B cell (primary cell): Measurements from ENCODE around the gene RHOG. TPM values are rescaled to one million over a fixed set of nuclear protein-coding genes. Genes with fewer than 3 reads are reported as not detected.

ENCODE experiments used
- ATAC-seq: fragments of 200-7000 bp; cut with Tn5 transposase; one replicate; pipeline ENCODE4 v1.10.0; 2021; ENCODE audit warnings: low read depth, mild to moderate bottlenecking, moderate number of reproducible peaks, moderate library complexity
- CTCF ChIA-PET: fragments of 350-600 bp; sonication (Branson Sonifier 250); formaldehyde crosslinking; loops from one replicate; lab custom pipeline; 2021; ENCODE audit warnings: antibody characterized with exemption, inconsistent platforms; lab: Charles Lee
- POLR2A ChIA-PET: fragments of 350-600 bp; sonication (Branson Sonifier 250); formaldehyde crosslinking; loops from one replicate; lab custom pipeline; 2021; ENCODE audit warnings: antibody characterized with exemption; lab: Charles Lee
- DNase-seq: peaks from one replicate; pipeline ENCODE4 v3.0.0; 2013
- H2AFZ ChIP-seq: 2 replicates; pipeline ENCODE4 v1.6.1; 2012; ENCODE audit warnings: mild to moderate bottlenecking, low read depth, low read length; ENCODE audit not compliant: insufficient read depth, poor library complexity, severe bottlenecking
- H3K27ac ChIP-seq, 2 donors: 1 replicate in 1 of 2; 2 replicates in 1 of 2; pipeline ENCODE4 v1.5.1; 2012 to 2013; ENCODE audit warnings: low read length in 2 of 2, mild to moderate bottlenecking in 2 of 2, moderate library complexity in 1 of 2
- H3K27me3 ChIP-seq, 4 experiments: fragments of 200-600 bp in 1 of 4; sonication (generic) in 1 of 4; replicated peaks in 1 of 4; 1 replicate in 2 of 4; 2 replicates in 2 of 4; pipeline versions ENCODE4 v1.6.1 to v1.7.0; 2013 to 2016; ENCODE audit warnings: low read length in 3 of 4, mild to moderate bottlenecking in 2 of 4, mixed read lengths in 1 of 4, moderate library complexity in 1 of 4; ENCODE audit not compliant: insufficient read depth in 4 of 4, control insufficient read depth in 3 of 4; ENCODE audit errors: control extremely low read depth in 1 of 4
- H3K36me3 ChIP-seq, 2 experiments: replicated peaks in 1 of 2; 1 replicate in 1 of 2; 2 replicates in 1 of 2; pipeline versions ENCODE4 v1.6.1 to v1.7.1; 2013; ENCODE audit warnings: low read length in 1 of 2; ENCODE audit not compliant: insufficient read depth in 2 of 2, control insufficient read depth in 1 of 2; ENCODE audit errors: control extremely low read depth in 1 of 2, extremely low read depth in 1 of 2
- H3K4me1 ChIP-seq, 2 donors: fragments of 200-600 bp in 1 of 2; sonication (generic) in 1 of 2; 1 replicate in 1 of 2; 2 replicates in 1 of 2; pipeline versions ENCODE4 v1.5.1 to v1.6.1; 2013 to 2017; ENCODE audit warnings: low read length in 2 of 2; ENCODE audit not compliant: control insufficient read depth in 2 of 2, insufficient read depth in 2 of 2
- H3K4me2 ChIP-seq: replicated peaks from 2 replicates; pipeline ENCODE3; 2012; ENCODE audit warnings: mild to moderate bottlenecking, low read depth, low read length; ENCODE audit not compliant: poor library complexity, severe bottlenecking
- H3K4me3 ChIP-seq, 5 experiments: fragments of 200-600 bp in 1 of 5; sonication (generic) in 1 of 5; 1 replicate in 3 of 5; 2 replicates in 2 of 5; pipeline versions ENCODE4 v1.5.1 to v1.7.0; 2011 to 2016; ENCODE audit warnings: low read length in 4 of 5, mild to moderate bottlenecking in 4 of 5, low read depth in 2 of 5, control low read depth in 1 of 5, moderate library complexity in 1 of 5; ENCODE audit not compliant: insufficient read depth in 1 of 5; ENCODE audit errors: control extremely low read depth in 1 of 5, extremely low read depth in 1 of 5
- H3K79me2 ChIP-seq: fragments of 200-600 bp; sonication (generic); one replicate; pipeline ENCODE4 v1.6.0; 2016; ENCODE audit warnings: low read length; ENCODE audit not compliant: control insufficient read depth, insufficient read depth
- H3K9ac ChIP-seq: fragments of 200-600 bp; sonication (generic); 2 replicates; pipeline ENCODE4 v1.6.1; 2017; ENCODE audit warnings: mild to moderate bottlenecking, low read length, moderate library complexity
- H3K9me3 ChIP-seq, 3 donors: one replicate each; pipeline versions ENCODE4 v1.6.1 to v1.7.1; 2013; ENCODE audit warnings: low read length in 2 of 3; ENCODE audit not compliant: control insufficient read depth in 2 of 3, insufficient read depth in 1 of 3; ENCODE audit errors: control extremely low read depth in 1 of 3
- H4K20me1 ChIP-seq: 2 replicates; pipeline ENCODE4 v1.6.0; 2012; ENCODE audit warnings: mild to moderate bottlenecking, low read length; ENCODE audit not compliant: insufficient read depth, control insufficient read depth, poor library complexity, severe bottlenecking
- H3K27ac Mint-ChIP-seq: one replicate; pipeline ENCODE4 v1.8.0; 2021; ENCODE audit warnings: mixed read lengths
- H3K27me3 Mint-ChIP-seq: one replicate; pipeline ENCODE4 v1.8.0; 2021; ENCODE audit warnings: mixed read lengths
- H3K4me1 Mint-ChIP-seq: one replicate; pipeline ENCODE4 v1.8.0; 2021; ENCODE audit warnings: mixed read lengths
- H3K4me3 Mint-ChIP-seq: one replicate; pipeline ENCODE4 v1.8.0; 2021; ENCODE audit warnings: mixed read lengths
- H3K9me3 Mint-ChIP-seq: one replicate; pipeline ENCODE4 v1.8.0; 2022; ENCODE audit warnings: mixed read lengths; ENCODE audit not compliant: insufficient read depth
- CTCF ChIP-seq: fragments of 200-600 bp; IDR thresholded peaks from one replicate; pipeline ENCODE4 v1.8.0; 2022; ENCODE audit warnings: antibody characterized with exemption, mild to moderate bottlenecking
- EZH2 ChIP-seq: IDR thresholded peaks from 2 replicates; pipeline ENCODE4 v1.6.1; 2012; ENCODE audit warnings: borderline replicate concordance, low read depth, mild to moderate bottlenecking, moderate library complexity, low read length; ENCODE audit not compliant: insufficient read depth, poor library complexity, severe bottlenecking
- whole genome bisulfite sequencing: methylation state at CpG from one replicate; pipeline ENCODE4 v1.1.5; 2013; ENCODE audit warnings: missing lambda C conversion rate; ENCODE audit not compliant: insufficient coverage; 5-methylcytosine and 5-hydroxymethylcytosine counted together
- intact Hi-C: fragments of 100-400 bp; cut with micrococcal nuclease; formaldehyde crosslinking; loops from one replicate; pipeline ENCODE4 v1.10.0; 2022
- polyA plus RNA-seq: library from polyadenylated mRNA; depleted of rRNA; stranded (reverse); fragments of >200 nt; gene quantifications from 2 replicates; pipeline ENCODE4 v1.2.3, GENCODE V29; 2012
- total RNA-seq, 2 donors: library from RNA; stranded (reverse); fragments of 120-200 nt in 1 of 2; gene quantifications; 1 replicate in 1 of 2; 2 replicates in 1 of 2; pipeline versions ENCODE4 v1.2.3 to v1.2.4, GENCODE V29; 2013 to 2022

The RHOG gene
- total and polyA plus RNA-seq, 2 donors (not counting 1 experiment from before 2014, with no cell fraction given): 102 to 141 TPM

GRCh38 chr11:3867209-3868091 lies 26.7 kb upstream of the RHOG start:
- Histone ChIP-seq H4K20me1 (peaks cover 11% of the 10 kb centered on the region), H3K79me2 (peaks cover 100% of the 10 kb centered on the region), H3K9ac (no peak overlapping the region), H3K27me3 (no peaks in the 10 kb centered on the region), H3K27ac (peak overlapping the region; percentile 14 to 55), H3K36me3 (no peaks in the 10 kb centered on the region), H2AFZ (no peak overlapping the region), H3K4me3 (no peak overlapping the region), H3K9me3 (no peaks in the 10 kb centered on the region), H3K4me1 (peaks cover 65 to 68% of the 10 kb centered on the region in 2 donors), H3K4me2 (peak overlapping the region; percentile 38)
- Mint-ChIP-seq H3K9me3 (no peaks in the 10 kb centered on the region), H3K27me3 (no peaks in the 10 kb centered on the region), H3K4me1 (peaks cover 79% of the 10 kb centered on the region), H3K27ac (peak overlapping the region; percentile 87), H3K4me3 (peak overlapping the region; percentile 74)
- intact Hi-C loops: loop anchor here (2.0 kb wide), 1 partner anchor 13 kb away; no protein-coding TSS in a partner anchor
- ChIA-PET POLR2A (interaction anchor here (0.6 to 3.0 kb wide), 4 partner anchors 10 to 188 kb away, joined by 3 to 13 read pairs (median 5); partner anchors contain the start of gene STIM1), CTCF (interaction anchor here (0.9 to 36.8 kb wide), 4 partner anchors 9 to 205 kb away, joined by 3 to 662 read pairs (median 7); partner anchors contain the start of genes RHOG and STIM1)
- DNase-seq (peak; percentile 52), ATAC-seq (peak; percentile 50)
- TF ChIP-seq CTCF: no peak
- no peak for TF ChIP-seq EZH2
- WGBS: 45% methylated on average over 5 of the region's 6 CpGs
